Ishikawa (cell line): Measurements from ENCODE around the gene MSMP.

Experiments
- CEBPB ChIP-seq: IDR thresholded peaks from 2 replicates; pipeline ENCODE4 v1.6.1; 2012
- CREB1 ChIP-seq: IDR thresholded peaks from 2 replicates; pipeline ENCODE4 v1.6.1; 2012; ENCODE audit warnings: low read depth
- EGR1 ChIP-seq: IDR thresholded peaks from 2 replicates; pipeline ENCODE4 v1.6.1; 2012
- EP300 ChIP-seq: IDR thresholded peaks from 2 replicates; pipeline ENCODE4 v1.6.1; 2012; ENCODE audit warnings: borderline replicate concordance
- FOXM1 ChIP-seq: IDR thresholded peaks from 2 replicates; pipeline ENCODE4 v1.6.1; 2012; ENCODE audit warnings: low read depth, borderline replicate concordance
- MAX ChIP-seq: IDR thresholded peaks from 2 replicates; pipeline ENCODE4 v1.6.1; 2012
- NFIC ChIP-seq: IDR thresholded peaks from 2 replicates; pipeline ENCODE4 v1.6.1; 2012
- RAD21 ChIP-seq: IDR thresholded peaks from 2 replicates; pipeline ENCODE4 v1.6.1; 2012; ENCODE audit warnings: low read depth
- TAF1 ChIP-seq: IDR thresholded peaks from 2 replicates; pipeline ENCODE4 v1.6.1; 2012; ENCODE audit warnings: low read depth, mild to moderate bottlenecking
- TCF12 ChIP-seq: IDR thresholded peaks from 2 replicates; pipeline ENCODE4 v1.6.1; 2012; ENCODE audit warnings: low read depth
- TEAD4 ChIP-seq: IDR thresholded peaks from 2 replicates; pipeline ENCODE4 v1.6.1; 2012
- USF1 ChIP-seq: IDR thresholded peaks from 2 replicates; pipeline ENCODE4 v1.6.1; 2012
- YY1 ChIP-seq: IDR thresholded peaks from 2 replicates; pipeline ENCODE4 v1.6.1; 2012; ENCODE audit warnings: low read depth
- ZBTB7A ChIP-seq: IDR thresholded peaks from 2 replicates; pipeline ENCODE4 v1.6.1; 2012; ENCODE audit warnings: low read depth
- TF ChIP-seq, protein P1 (sequence below): IDR thresholded peaks from 2 replicates; pipeline ENCODE4 v1.6.1; 2012; ENCODE audit warnings: low read depth, mild to moderate bottlenecking

Gene MSMP

DNA sequence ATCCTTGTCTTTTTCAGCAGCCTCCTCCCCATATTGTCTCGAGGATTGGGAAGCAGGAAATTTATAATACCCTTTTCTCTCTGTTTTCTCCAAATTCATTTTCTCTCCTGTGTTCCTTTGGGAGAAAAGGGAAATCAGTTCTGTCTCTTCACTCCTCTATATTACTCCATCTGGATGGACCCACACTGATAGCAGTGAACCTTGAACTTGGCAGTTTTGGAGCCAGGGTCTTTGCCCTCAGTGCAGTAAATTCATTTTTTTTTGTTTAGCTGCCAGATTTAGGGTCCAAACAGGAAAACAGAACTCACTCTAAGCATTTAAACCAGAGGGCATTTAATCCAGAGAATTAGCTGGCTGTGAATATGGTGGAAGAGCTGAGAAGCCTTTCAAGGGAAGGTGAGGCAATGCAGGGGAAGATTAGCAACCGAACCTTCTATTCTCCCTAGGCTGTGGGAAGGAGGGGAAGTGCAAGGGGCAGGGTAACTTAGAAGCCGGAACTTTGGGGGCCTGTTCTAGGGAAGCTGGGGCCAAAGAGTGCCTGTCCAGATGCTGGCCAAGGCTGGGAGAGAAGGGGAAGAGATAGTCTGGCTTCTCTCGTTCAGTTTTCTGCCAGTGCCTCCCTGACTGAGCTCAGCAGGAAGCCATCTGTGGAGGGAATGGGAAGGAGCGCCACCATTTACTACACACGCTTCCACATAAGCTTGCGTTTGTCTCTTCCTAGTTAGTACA lies 21.0 kb upstream of the MSMP start:
- TF ChIP-seq USF1, result no peak
- TF ChIP-seq CREB1, result no peak
- TF ChIP-seq EP300, result no peak
- no peak for TF ChIP-seq MAX
- TF ChIP-seq NFIC, result no peak
- TF ChIP-seq, protein P1, sequence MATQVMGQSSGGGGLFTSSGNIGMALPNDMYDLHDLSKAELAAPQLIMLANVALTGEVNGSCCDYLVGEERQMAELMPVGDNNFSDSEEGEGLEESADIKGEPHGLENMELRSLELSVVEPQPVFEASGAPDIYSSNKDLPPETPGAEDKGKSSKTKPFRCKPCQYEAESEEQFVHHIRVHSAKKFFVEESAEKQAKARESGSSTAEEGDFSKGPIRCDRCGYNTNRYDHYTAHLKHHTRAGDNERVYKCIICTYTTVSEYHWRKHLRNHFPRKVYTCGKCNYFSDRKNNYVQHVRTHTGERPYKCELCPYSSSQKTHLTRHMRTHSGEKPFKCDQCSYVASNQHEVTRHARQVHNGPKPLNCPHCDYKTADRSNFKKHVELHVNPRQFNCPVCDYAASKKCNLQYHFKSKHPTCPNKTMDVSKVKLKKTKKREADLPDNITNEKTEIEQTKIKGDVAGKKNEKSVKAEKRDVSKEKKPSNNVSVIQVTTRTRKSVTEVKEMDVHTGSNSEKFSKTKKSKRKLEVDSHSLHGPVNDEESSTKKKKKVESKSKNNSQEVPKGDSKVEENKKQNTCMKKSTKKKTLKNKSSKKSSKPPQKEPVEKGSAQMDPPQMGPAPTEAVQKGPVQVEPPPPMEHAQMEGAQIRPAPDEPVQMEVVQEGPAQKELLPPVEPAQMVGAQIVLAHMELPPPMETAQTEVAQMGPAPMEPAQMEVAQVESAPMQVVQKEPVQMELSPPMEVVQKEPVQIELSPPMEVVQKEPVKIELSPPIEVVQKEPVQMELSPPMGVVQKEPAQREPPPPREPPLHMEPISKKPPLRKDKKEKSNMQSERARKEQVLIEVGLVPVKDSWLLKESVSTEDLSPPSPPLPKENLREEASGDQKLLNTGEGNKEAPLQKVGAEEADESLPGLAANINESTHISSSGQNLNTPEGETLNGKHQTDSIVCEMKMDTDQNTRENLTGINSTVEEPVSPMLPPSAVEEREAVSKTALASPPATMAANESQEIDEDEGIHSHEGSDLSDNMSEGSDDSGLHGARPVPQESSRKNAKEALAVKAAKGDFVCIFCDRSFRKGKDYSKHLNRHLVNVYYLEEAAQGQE, result no peak
- TF ChIP-seq CEBPB, result no peak
- no peak for TF ChIP-seq EGR1
- TF ChIP-seq TAF1, result no peak
- TF ChIP-seq YY1, result no peak
- TF ChIP-seq TCF12, result no peak
- no peak for TF ChIP-seq RAD21
- TF ChIP-seq TEAD4, result no peak

DNA sequence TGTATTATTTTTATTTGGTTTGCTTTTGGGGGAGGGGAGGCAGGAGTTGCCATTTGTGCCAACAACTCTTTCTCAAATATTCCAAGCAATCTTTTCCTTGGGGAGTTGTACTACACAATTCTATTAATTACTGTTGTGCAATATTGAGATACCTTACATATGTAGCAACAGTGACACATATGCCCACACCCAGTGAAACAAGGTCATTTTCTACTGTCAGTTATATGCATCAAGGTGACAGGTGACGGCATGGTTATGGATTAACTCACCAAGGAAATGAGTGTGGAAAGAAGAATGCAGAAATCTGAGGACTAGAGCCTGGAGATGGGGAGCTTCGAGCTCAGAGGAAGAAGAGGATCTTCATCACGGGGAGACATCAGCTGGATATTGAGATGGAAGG lies 17.9 kb upstream of the MSMP start:
- TF ChIP-seq CEBPB, result 0 out of 2 replicates have a peak, but pooled peaks have one; percentile 27
- no peak for TF ChIP-seq MAX

- TF ChIP-seq TAF1, result no peak
- TF ChIP-seq FOXM1, result no peak
- TF ChIP-seq CREB1, result no peak
- no peak for TF ChIP-seq TEAD4
- TF ChIP-seq EGR1, result no peak
- no peak for TF ChIP-seq YY1
- TF ChIP-seq EP300, result no peak
- TF ChIP-seq CEBPB, result no peak
- TF ChIP-seq MAX, result no peak
These were observed 17.5 kb upstream of the MSMP start for GRCh38 chr9:35771534-35771933.

DNA sequence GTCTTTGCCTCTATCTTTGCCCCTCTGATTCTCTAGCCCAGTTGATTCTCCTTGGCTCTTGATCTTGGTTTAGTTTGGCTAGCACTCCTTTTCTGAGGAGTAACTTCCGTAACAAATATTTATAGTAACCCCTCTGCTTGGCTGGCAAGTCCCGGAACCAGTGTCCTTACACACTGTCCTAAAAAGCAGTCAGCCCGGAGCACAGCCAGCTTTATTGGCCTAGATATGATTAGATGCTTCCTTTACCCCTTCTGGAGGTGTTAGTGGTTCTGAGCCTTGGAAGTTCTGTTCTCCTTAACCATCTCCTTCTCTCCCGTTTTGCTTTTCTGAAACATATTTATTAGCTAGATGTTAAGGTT lies 17.0 kb upstream of the MSMP start:
- no peak for TF ChIP-seq TAF1

GRCh38 chr9:35769763-35770162 lies 15.7 kb upstream of the MSMP start:
- TF ChIP-seq RAD21, result no peak
- no peak for TF ChIP-seq CREB1
- no peak for TF ChIP-seq TEAD4
- no peak for TF ChIP-seq YY1

GRCh38 chr9:35767458-35767857 lies 13.4 kb upstream of the MSMP start:
- TF ChIP-seq EGR1 (no peak), FOXM1 (no peak), TEAD4 (no peak), CREB1 (no peak), MAX (no peak), RAD21 (no peak), CEBPB (no peak), NFIC (no peak), ZBTB7A (no peak), USF1 (no peak), TAF1 (no peak), EP300 (no peak), TCF12 (no peak), YY1 (no peak)
- TF ChIP-seq, protein P1, result no peak
